ENCODE results near the gene SYNGR2.
"Not testable (repeated sequence)": the region's sequence is repeated elsewhere in the genome, so short reads cannot be mapped to it uniquely, and the experiment has no call there.

SYNGR2 gene

GRCh38 chr17:78164748-78165607 lies 3.4 kb upstream of the SYNGR2 start:
- Mint-ChIP-seq H3K4me3 (no peak overlapping the region), H3K36me3 (no peaks in the 10 kb centered on the region), H3K9me3 (no peaks in the 10 kb centered on the region), H3K4me1 (peaks cover 8% of the 10 kb centered on the region), H3K27me3 (peaks cover 36% of the 10 kb centered on the region), H3K27ac (no peak overlapping the region)
- CTCF ChIA-PET, result interaction anchor here (1.1 kb wide), 1 partner anchor 21 kb away, joined by 3 read pairs; no protein-coding TSS in a partner anchor
- DNase-seq, result no peak

GRCh38 chr17:78166416-78166815 lies 2.0 kb upstream of the SYNGR2 start:
- CTCF ChIA-PET, result no interaction called here
- no peak overlapping the region for H3K27ac Mint-ChIP-seq
- peaks cover 28% of the 10 kb centered on the region for H3K27me3 Mint-ChIP-seq
- no peaks in the 10 kb centered on the region for H3K9me3 Mint-ChIP-seq
- no peak for DNase-seq
- H3K36me3 Mint-ChIP-seq, result peaks cover 1% of the 10 kb centered on the region
- H3K4me1 Mint-ChIP-seq, result peaks cover 22% of the 10 kb centered on the region
- no peak overlapping the region for H3K4me3 Mint-ChIP-seq

GRCh38 chr17:78168903-78169793 lies 767 bp downstream of the SYNGR2 start:
- DNase-seq, result peak; percentile 74
- Mint-ChIP-seq H3K9me3 (no peaks in the 10 kb centered on the region), H3K4me1 (peaks cover 49% of the 10 kb centered on the region), H3K36me3 (peaks cover 27% of the 10 kb centered on the region), H3K4me3 (peak overlapping the region; percentile 66), H3K27me3 (peaks cover 24% of the 10 kb centered on the region), H3K27ac (peak overlapping the region; percentile 55)
- CTCF ChIA-PET, result interaction anchor here (0.5 to 1.5 kb wide), 4 partner anchors 9 to 82 kb away, joined by 3 to 4 read pairs (median 4); no protein-coding TSS in a partner anchor

- CTCF ChIA-PET, result no interaction called here
- H3K27me3 Mint-ChIP-seq, result peaks cover 10% of the 10 kb centered on the region
- peak overlapping the region; percentile 33 for H3K27ac Mint-ChIP-seq
- DNase-seq, result no peak
- H3K36me3 Mint-ChIP-seq, result peaks cover 36% of the 10 kb centered on the region
- no peaks in the 10 kb centered on the region for H3K9me3 Mint-ChIP-seq
- H3K4me3 Mint-ChIP-seq, result peak overlapping the region; percentile 18
- H3K4me1 Mint-ChIP-seq, result peaks cover 61% of the 10 kb centered on the region
These were observed 2.6 kb downstream of the SYNGR2 start for GRCh38 chr17:78170692-78171590.

GRCh38 chr17:78171591-78172248 lies 3.3 kb downstream of the SYNGR2 start:
- Mint-ChIP-seq H3K4me3 (peak overlapping the region; percentile 18), H3K4me1 (peaks cover 69% of the 10 kb centered on the region), H3K27ac (peak overlapping the region; percentile 87), H3K36me3 (peaks cover 43% of the 10 kb centered on the region)
- not testable (repeated sequence) for H3K27me3 Mint-ChIP-seq, DNase-seq, H3K9me3 Mint-ChIP-seq
- CTCF ChIA-PET, result interaction anchor here (1.3 kb wide), 1 partner anchor 12 kb away, joined by 3 read pairs; no protein-coding TSS in a partner anchor

- H3K27ac Mint-ChIP-seq, result peak overlapping the region; percentile 87
- no peak overlapping the region for H3K4me3 Mint-ChIP-seq
- H3K27me3 Mint-ChIP-seq, result no peaks in the 10 kb centered on the region
- peak; percentile 39 for DNase-seq
- no peaks in the 10 kb centered on the region for H3K9me3 Mint-ChIP-seq
- peaks cover 73% of the 10 kb centered on the region for H3K4me1 Mint-ChIP-seq
- CTCF ChIA-PET, result interaction anchor here (1.3 kb wide), 1 partner anchor 12 kb away, joined by 3 read pairs; no protein-coding TSS in a partner anchor
- H3K36me3 Mint-ChIP-seq, result peaks cover 43% of the 10 kb centered on the region
These were observed 4.1 kb downstream of the SYNGR2 start for GRCh38 chr17:78172249-78173051.

GRCh38 chr17:78173097-78173715 lies 4.8 kb downstream of the SYNGR2 start:
- Mint-ChIP-seq H3K4me1 (peaks cover 73% of the 10 kb centered on the region), H3K9me3 (no peaks in the 10 kb centered on the region), H3K27ac (peak overlapping the region; percentile 87), H3K4me3 (no peak overlapping the region), H3K27me3 (no peaks in the 10 kb centered on the region), H3K36me3 (peaks cover 43% of the 10 kb centered on the region)
- DNase-seq, result peak; percentile 58
- CTCF ChIA-PET, result interaction anchor here (4.2 kb wide), 1 partner anchor 89 kb away, joined by 28 read pairs; no protein-coding TSS in a partner anchor

GRCh38 chr17:78174346-78174869 lies 6.0 kb downstream of the SYNGR2 start:
- Mint-ChIP-seq H3K27ac (peak overlapping the region; percentile 87), H3K27me3 (no peaks in the 10 kb centered on the region), H3K4me3 (no peak overlapping the region), H3K36me3 (peaks cover 50% of the 10 kb centered on the region), H3K4me1 (peaks cover 77% of the 10 kb centered on the region), H3K9me3 (no peaks in the 10 kb centered on the region)
- CTCF ChIA-PET, result interaction anchor here (1.1 to 4.2 kb wide), 4 partner anchors 53 to 90 kb away, joined by 3 to 28 read pairs (median 4); no protein-coding TSS in a partner anchor
- DNase-seq, result no peak

GRCh38 chr17:78174870-78175642 lies 6.7 kb downstream of the SYNGR2 start:
- Mint-ChIP-seq H3K4me3 (no peak overlapping the region), H3K36me3 (peaks cover 53% of the 10 kb centered on the region), H3K27me3 (no peaks in the 10 kb centered on the region), H3K27ac (no peak overlapping the region), H3K4me1 (peaks cover 74% of the 10 kb centered on the region), H3K9me3 (no peaks in the 10 kb centered on the region)
- no peak for DNase-seq
- CTCF ChIA-PET, result interaction anchor here (1.0 to 4.2 kb wide), 10 partner anchors 11 to 113 kb away, joined by 3 to 28 read pairs (median 4); partner anchors contain the start of gene TK1

- Mint-ChIP-seq H3K9me3 (no peaks in the 10 kb centered on the region), H3K4me3 (no peak overlapping the region), H3K36me3 (peaks cover 57% of the 10 kb centered on the region), H3K27me3 (no peaks in the 10 kb centered on the region), H3K4me1 (peaks cover 74% of the 10 kb centered on the region), H3K27ac (peak overlapping the region; percentile 19)
- CTCF ChIA-PET, result interaction anchor here (1.0 to 4.2 kb wide), 18 partner anchors 11 to 113 kb away, joined by 3 to 28 read pairs (median 5); partner anchors contain the start of gene TK1
- DNase-seq, result no peak
These were observed 7.2 kb downstream of the SYNGR2 start for GRCh38 chr17:78175643-78175981.

- H3K4me1 Mint-ChIP-seq, result peaks cover 72% of the 10 kb centered on the region
- CTCF ChIA-PET, result interaction anchor here (1.0 to 4.2 kb wide), 22 partner anchors 10 to 158 kb away, joined by 3 to 28 read pairs (median 6); partner anchors contain the start of genes AFMID, TK1 and TMC8
- no peak overlapping the region for H3K4me3 Mint-ChIP-seq
- peak; percentile 83 for DNase-seq
- H3K9me3 Mint-ChIP-seq, result no peaks in the 10 kb centered on the region
- peaks cover 59% of the 10 kb centered on the region for H3K36me3 Mint-ChIP-seq
- peak overlapping the region; percentile 19 for H3K27ac Mint-ChIP-seq
- no peaks in the 10 kb centered on the region for H3K27me3 Mint-ChIP-seq
These were observed 8.2 kb downstream of the SYNGR2 start for GRCh38 chr17:78176548-78177025.
